Memory B cell (primary cell): ENCODE data around the gene ZNF500.

ENCODE experiments used
- ATAC-seq: fragments of 150-1000 bp; cut with Tn5 transposase; 2 replicates; pipeline ENCODE4 v1.10.0; 2021; ENCODE audit warnings: low read depth, mild to moderate bottlenecking, moderate library complexity
- DNase-seq, 2 donors: peaks; one replicate each; pipeline ENCODE4 v3.0.0; 2022; ENCODE audit warnings: low spot score in 2 of 2
- H3K27ac Mint-ChIP-seq: one replicate; pipeline ENCODE4 v1.8.0; 2022; ENCODE audit warnings: mild to moderate bottlenecking, moderate library complexity, mixed read lengths
- H3K27me3 Mint-ChIP-seq: one replicate; pipeline ENCODE4 v1.8.0; 2022; ENCODE audit warnings: mixed read lengths
- H3K36me3 Mint-ChIP-seq: one replicate; pipeline ENCODE4 v1.8.0; 2022; ENCODE audit warnings: mild to moderate bottlenecking, mixed read lengths
- H3K4me1 Mint-ChIP-seq: one replicate; pipeline ENCODE4 v1.8.0; 2022; ENCODE audit warnings: mixed read lengths
- H3K4me3 Mint-ChIP-seq: one replicate; pipeline ENCODE4 v1.8.0; 2022; ENCODE audit warnings: mild to moderate bottlenecking, moderate library complexity, mixed read lengths
- H3K9me3 Mint-ChIP-seq: one replicate; pipeline ENCODE4 v1.8.0; 2022; ENCODE audit warnings: mixed read lengths

The ZNF500 gene

DNA sequence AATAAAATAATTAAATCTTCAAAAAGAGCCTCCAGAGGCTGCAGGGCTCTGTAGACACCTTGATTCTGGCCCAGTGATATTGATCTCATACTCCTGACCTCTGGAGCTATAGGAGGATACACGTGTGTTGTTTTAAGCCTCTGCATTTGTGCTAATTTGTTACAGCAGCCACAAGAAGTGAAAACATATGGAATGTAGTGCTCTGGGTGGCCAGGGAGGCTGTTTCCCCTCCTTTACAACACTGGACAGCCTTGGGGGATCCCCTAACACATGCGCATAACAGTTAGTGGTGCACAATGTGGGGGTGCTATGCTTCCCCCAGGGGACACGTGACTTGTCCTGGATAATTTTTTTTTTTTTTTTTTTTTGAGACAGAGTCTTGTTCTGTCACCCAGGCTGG is 4.7 kb upstream of the ZNF500 start:
- no peaks in the 10 kb centered on the region for H3K36me3 Mint-ChIP-seq
- no peaks in the 10 kb centered on the region for H3K9me3 Mint-ChIP-seq
- peaks cover 16% of the 10 kb centered on the region for H3K4me1 Mint-ChIP-seq
- no peaks in the 10 kb centered on the region for H3K27me3 Mint-ChIP-seq
- DNase-seq (no peak), ATAC-seq (peak; percentile 19)
- H3K27ac Mint-ChIP-seq: no peak overlapping the region
- H3K4me3 Mint-ChIP-seq: no peak overlapping the region

DNA sequence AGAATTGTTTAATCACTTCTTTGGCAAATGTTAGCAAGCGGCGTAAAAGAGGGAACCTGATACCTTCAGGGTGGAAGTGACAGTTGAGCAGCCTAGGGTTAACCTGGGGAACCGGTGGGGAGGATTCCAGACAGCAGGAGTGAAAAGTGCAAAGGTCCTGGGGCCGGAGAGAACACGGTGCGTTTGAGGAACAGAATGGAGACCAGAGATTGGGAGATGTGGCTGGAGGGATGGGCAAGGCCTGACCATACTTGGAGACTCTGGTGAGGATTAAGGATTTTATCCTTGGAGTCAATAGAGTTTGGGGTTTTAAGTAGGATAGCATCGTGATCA is 2.3 kb upstream of the ZNF500 start:
- Mint-ChIP-seq H3K4me3 (peak overlapping the region; percentile 19), H3K9me3 (no peaks in the 10 kb centered on the region), H3K36me3 (no peaks in the 10 kb centered on the region), H3K4me1 (peaks cover 22% of the 10 kb centered on the region), H3K27me3 (no peaks in the 10 kb centered on the region), H3K27ac (peak overlapping the region; percentile 88)
- ATAC-seq (no peak), DNase-seq (no peak)

DNA sequence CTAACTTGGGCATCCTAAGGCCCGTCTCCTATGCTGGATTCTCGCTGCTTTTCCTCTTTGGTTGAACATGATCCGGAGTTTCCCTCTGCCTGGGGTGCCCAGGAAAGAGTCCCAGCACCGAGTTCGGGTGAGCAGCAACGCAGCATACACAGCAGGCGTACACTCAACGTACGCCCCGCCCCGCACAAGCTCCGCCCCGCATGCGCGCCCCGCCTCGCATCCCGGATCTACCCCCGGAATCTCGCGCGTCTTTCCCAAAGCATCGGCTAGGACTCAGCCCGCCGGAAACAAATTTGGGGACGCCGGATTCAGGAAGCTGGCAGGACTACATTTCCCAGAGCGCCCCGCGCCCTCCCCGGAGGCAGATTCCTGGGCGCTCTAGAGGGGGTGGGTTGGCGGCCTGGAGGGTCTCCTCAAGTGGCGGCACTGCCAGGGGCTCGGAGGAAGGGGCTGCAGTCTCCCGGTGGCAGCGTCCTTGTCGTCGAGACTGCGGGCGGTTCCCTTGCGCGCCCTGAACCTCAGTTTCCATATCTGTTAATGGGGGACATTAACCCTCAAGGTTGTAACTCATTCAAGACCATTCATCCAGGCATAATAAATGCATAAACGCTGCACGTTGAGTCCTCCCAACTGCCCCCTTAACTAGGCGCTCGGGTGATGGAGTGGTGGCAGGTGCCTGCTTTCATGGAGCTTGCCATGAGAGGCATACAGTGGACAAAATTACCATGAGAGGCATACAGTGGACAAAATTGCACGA is 1.8 kb upstream of the ZNF500 start:
- Mint-ChIP-seq H3K4me3 (peak overlapping the region; percentile 94), H3K4me1 (peaks cover 22% of the 10 kb centered on the region), H3K9me3 (no peaks in the 10 kb centered on the region), H3K27ac (peak overlapping the region; percentile 88), H3K27me3 (no peaks in the 10 kb centered on the region), H3K36me3 (no peaks in the 10 kb centered on the region)
- ATAC-seq (peak; percentile 48), DNase-seq (peak; percentile 56 to 57)

DNA sequence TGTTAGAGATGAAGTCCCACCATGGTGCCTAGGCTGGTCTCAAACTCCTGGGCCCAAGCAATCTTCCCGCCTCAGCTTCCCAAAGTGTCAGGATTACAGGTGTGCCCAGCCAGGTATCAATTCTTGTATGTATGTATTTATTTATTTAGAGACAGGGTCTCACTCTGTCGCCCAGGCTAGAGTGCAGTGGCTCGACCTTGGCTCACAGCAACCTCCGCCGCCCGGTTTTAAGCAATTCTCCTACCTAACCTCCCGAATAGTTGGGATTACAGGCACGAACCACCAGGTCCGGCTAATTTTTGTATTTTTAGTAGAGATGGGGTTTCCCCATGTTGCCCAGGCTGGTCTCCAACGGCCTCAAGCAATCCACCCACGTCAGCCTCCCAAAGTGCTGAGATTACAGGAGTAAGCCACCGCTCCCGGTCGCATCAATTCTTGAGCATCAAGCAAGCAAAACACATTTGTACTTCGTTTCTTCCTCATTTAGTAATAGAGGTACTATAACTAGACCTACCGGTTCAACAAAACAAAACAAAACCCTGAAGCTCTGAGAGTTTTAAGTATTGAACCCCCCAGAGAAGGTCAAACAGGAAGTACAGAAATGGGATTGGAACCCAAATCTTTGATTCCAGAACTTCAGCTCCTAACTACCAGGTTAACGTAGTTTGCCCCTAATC is 1.0 kb upstream of the ZNF500 start:
- H3K27me3 Mint-ChIP-seq: no peaks in the 10 kb centered on the region
- peak overlapping the region; percentile 88 for H3K27ac Mint-ChIP-seq
- peaks cover 25% of the 10 kb centered on the region for H3K4me1 Mint-ChIP-seq
- ATAC-seq (peak; percentile 14), DNase-seq (no peak)
- H3K36me3 Mint-ChIP-seq: no peaks in the 10 kb centered on the region
- peak overlapping the region; percentile 94 for H3K4me3 Mint-ChIP-seq
- no peaks in the 10 kb centered on the region for H3K9me3 Mint-ChIP-seq

DNA sequence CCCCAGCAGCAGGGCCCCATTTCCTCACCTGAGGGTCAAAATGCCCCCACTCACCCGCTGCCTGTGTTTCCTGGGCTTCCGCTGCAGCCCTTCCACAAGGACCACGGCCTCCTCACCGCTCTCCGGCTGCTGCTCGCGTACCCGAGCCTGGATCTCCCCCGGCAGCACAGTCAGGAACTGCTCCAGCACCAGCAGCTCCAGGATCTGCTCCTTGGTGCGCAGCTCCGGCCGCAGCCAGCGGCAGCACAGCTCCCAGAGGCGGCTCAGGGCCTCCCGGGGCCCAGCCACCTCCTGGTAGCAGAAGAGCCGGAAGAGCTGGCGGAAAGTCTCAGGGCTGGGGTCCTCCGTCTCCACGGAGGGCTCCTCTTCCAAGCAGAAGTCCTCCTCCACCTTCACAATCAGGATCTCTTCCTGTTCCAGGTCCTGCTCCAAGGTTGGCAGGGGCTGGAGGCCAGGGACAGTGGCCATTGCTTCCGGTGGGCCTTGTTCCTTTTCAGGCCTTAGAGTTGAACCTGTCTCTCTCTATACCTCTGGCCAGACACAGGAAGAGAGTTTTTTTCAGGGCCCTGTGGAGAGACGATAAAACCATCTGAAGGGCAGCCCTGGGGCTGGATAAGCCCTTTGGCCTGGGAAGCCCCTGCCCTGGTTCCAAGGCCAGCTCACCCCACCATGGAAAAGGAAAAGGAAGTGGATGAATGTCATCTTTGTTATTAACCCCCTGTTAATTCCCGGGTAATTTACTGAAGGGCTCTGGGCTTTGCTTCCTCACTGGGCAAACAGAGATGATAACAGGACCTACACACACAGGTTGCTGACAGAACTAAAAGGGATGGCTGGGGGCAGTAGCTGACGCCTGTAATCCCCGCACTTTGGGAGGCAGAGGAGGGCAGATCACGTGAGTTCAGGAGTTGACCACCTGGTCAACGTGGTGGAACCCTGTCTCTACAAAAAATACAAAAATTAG is 1.2 kb downstream of the ZNF500 start:
- H3K4me3 Mint-ChIP-seq: peak overlapping the region; percentile 87
- peak overlapping the region; percentile 65 for H3K27ac Mint-ChIP-seq
- H3K27me3 Mint-ChIP-seq: no peaks in the 10 kb centered on the region
- H3K9me3 Mint-ChIP-seq: no peaks in the 10 kb centered on the region
- H3K4me1 Mint-ChIP-seq: peaks cover 28% of the 10 kb centered on the region
- ATAC-seq (no peak), DNase-seq (no peak)
- H3K36me3 Mint-ChIP-seq: peaks cover 6% of the 10 kb centered on the region

DNA sequence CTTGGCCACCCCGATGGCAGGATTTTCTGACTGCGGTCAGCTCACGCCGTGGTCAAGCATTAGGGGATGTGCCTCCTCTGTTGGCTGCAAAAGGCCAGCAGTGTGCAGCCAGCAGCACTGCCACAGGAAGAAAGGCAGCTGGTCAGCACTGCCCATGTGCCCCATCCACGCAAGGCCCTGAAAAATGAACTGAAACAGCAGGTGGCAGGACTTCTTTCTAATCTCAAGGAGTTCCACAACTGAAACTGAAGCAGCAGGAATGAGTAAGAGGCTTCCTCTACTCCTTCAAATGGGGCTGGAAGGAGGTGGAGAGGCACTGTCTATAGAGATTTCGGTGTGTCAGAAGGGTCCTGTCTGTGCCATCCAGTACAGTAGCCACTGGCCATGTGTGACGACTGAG is 3.2 kb downstream of the ZNF500 start:
- ATAC-seq: no peak
- no peak overlapping the region for H3K4me3 Mint-ChIP-seq

DNA sequence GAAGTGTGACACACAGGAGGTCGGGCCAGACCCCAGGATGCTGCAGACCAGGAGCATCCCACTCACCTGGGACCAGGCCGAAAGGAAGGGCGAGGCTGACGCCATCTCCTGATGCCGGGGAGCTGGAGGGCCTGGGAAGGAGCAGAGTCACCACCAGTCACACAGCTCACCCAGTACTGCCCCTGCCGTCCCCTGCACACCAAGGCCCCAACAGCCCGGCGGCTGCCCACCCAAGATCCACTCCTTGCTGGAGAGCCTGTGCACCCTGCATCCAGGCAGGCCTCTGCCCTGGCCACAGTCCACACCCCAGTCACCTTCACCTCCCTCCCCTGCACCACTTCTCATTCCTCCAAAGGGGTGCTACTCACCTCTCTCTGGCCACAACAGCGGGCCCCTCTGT is 4.8 kb downstream of the ZNF500 start:
- no peaks in the 10 kb centered on the region for H3K9me3 Mint-ChIP-seq
- no peaks in the 10 kb centered on the region for H3K27me3 Mint-ChIP-seq
- ATAC-seq (no peak), DNase-seq (no peak)
- peaks cover 13% of the 10 kb centered on the region for H3K4me1 Mint-ChIP-seq
- H3K36me3 Mint-ChIP-seq: peaks cover 18% of the 10 kb centered on the region
- no peak overlapping the region for H3K27ac Mint-ChIP-seq
- H3K4me3 Mint-ChIP-seq: no peak overlapping the region

More for the DNA sequence above, 3.2 kb downstream of the ZNF500 start:
- H3K27ac Mint-ChIP-seq: no peak overlapping the region
- no peak for DNase-seq
- H3K9me3 Mint-ChIP-seq: no peaks in the 10 kb centered on the region
- peaks cover 20% of the 10 kb centered on the region for H3K4me1 Mint-ChIP-seq
- H3K27me3 Mint-ChIP-seq: no peaks in the 10 kb centered on the region
- peaks cover 13% of the 10 kb centered on the region for H3K36me3 Mint-ChIP-seq

DNA sequence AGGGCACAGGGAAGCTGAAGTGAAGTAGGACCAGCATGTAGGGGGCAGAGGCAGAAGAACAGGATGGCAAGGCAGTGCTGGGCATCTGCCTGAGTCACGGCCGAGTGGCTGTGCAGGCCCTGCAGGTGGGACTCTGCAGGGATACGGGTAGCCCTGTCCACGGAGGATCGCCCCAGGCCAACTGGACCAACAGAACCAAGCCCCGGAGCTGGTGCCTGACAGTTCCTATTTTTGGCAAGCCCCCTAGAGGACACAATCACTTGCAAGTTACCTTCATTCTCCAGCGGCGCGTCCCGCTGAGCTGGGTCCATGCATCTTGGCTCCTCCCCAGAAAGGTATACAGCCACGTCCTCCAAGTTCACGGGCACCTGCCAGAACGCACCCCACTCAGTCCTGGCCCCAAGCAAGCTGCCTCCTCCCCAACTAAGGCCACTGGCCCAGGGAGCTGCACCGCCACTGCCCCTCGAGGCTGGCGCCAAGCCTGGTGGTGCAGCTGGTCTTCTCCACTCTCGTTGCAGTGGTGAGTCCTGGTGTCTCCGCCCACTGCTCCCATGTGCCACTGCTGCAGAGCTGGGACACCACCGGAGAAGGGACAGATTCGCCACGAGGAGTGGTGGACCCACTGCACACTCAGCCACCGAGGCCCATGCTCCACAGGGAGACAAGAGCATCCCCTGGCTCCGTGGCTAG is 6.6 kb downstream of the ZNF500 start:
- Mint-ChIP-seq H3K27ac (no peak overlapping the region), H3K9me3 (peaks cover 3% of the 10 kb centered on the region), H3K27me3 (no peaks in the 10 kb centered on the region), H3K36me3 (peaks cover 26% of the 10 kb centered on the region), H3K4me3 (no peak overlapping the region), H3K4me1 (peaks cover 6% of the 10 kb centered on the region)
- no peak for ATAC-seq
- no peak for DNase-seq

DNA sequence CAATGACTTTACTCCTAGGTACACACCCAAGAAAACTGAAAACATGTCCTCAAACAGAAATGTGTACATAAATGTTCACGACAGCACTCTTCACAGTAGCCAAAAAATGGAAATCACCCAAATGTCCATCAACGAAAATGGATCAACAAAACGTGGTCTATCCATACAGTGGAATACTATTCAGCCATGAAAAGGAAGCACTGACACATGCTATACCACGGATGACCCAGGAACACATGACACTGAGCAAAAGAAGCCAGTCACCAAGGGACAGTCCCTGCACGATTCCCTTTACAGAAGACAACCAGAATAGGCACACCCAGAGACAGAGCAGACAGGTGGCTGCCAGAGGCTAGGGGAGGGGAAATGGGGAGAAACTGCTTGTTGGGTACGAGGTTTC is 11.3 kb downstream of the ZNF500 start:
- no peak for ATAC-seq
- H3K4me3 Mint-ChIP-seq: no peak overlapping the region
- no peak for DNase-seq
- H3K4me1 Mint-ChIP-seq: no peaks in the 10 kb centered on the region
- H3K27ac Mint-ChIP-seq: no peak overlapping the region
- H3K27me3 Mint-ChIP-seq: no peaks in the 10 kb centered on the region
- H3K36me3 Mint-ChIP-seq: peaks cover 24% of the 10 kb centered on the region
- H3K9me3 Mint-ChIP-seq: peaks cover 3% of the 10 kb centered on the region

DNA sequence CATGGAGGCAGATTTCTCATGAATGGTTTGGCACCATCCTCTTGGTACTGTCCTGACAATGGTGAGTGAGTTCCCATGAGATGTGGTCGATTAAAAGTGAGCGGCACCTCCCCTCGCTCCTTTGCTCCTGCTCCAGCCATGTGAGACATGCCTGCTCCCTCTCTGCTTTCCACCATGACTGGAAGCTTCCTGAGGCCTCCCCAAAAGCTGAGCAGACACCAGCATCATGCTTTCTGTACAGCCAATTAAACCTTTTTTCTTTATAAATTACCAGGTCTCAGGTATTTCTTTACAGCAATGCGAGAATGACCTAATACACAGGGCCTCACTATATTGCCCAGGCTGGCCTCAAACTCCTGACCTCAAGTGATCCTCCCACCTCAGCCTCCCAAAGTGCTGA is 12.1 kb downstream of the ZNF500 start:
- no peak for ATAC-seq
- no peak for DNase-seq
- Mint-ChIP-seq H3K4me3 (no peak overlapping the region), H3K9me3 (peaks cover 3% of the 10 kb centered on the region), H3K27ac (no peak overlapping the region), H3K27me3 (no peaks in the 10 kb centered on the region), H3K36me3 (peaks cover 20% of the 10 kb centered on the region), H3K4me1 (no peaks in the 10 kb centered on the region)

DNA sequence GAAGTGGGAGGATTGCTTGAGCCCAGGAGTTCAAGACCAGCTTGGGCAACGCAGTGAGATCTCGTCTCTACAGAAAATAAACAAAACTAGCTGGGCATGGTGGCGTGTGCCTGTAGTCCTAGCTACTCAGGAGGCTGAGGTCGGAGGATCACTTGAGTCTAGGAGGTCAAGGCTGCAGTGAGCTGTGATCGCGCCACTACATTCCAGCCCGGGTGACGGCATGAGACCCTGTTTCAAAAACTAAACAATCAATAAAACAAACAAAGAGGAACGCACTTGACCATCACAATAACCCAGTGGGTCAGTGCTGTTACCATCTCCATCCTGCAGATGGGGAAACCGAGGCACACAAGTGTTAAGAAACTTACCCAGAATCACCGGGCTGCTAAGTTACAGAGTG is 13.7 kb downstream of the ZNF500 start:
- Mint-ChIP-seq H3K27me3 (no peaks in the 10 kb centered on the region), H3K36me3 (peaks cover 14% of the 10 kb centered on the region), H3K4me1 (no peaks in the 10 kb centered on the region), H3K4me3 (no peak overlapping the region), H3K27ac (no peak overlapping the region), H3K9me3 (peaks cover 3% of the 10 kb centered on the region)
- ATAC-seq (no peak), DNase-seq (no peak)

DNA sequence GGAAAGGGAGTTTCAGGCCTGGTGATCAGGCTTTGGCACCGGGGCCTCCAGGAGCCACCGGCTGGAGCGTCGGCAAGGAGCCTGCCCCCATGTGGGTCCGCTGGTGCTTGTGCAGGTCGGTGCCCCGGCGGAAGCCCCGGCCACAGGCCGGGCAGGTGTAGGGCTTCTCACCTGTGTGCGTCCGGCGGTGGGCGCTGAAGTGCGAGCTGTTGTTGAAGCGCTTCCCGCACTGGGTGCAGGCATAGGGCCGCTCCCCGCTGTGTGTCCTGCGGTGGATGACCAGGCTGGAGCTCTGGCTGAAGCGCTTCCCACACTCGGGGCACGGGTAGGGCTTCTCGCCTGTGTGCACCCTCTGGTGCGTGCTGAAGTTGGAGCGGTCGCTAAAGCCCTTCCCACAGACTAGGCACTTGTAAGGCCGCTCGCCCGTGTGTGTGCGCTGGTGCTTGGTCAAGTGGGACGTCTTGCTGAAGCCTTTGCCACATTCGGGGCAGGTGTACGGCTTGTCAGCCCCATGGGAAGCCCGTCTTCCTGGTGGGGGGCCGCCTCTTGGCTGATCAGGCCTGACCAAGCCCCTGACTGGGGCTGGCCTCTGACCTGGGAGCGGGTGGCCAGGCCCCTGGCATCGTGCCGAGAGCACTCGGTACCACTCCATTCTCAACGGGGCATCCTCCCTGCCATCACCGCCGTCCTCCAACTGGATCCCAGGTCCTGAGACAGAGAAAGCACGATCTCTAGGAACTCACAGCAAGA is 14.4 kb downstream of the ZNF500 start:
- H3K27ac Mint-ChIP-seq: no peak overlapping the region
- no peak overlapping the region for H3K4me3 Mint-ChIP-seq
- ATAC-seq (no peak), DNase-seq (no peak)
- H3K4me1 Mint-ChIP-seq: peaks cover 4% of the 10 kb centered on the region
- H3K27me3 Mint-ChIP-seq: no peaks in the 10 kb centered on the region
- peaks cover 3% of the 10 kb centered on the region for H3K9me3 Mint-ChIP-seq
- peaks cover 14% of the 10 kb centered on the region for H3K36me3 Mint-ChIP-seq

DNA sequence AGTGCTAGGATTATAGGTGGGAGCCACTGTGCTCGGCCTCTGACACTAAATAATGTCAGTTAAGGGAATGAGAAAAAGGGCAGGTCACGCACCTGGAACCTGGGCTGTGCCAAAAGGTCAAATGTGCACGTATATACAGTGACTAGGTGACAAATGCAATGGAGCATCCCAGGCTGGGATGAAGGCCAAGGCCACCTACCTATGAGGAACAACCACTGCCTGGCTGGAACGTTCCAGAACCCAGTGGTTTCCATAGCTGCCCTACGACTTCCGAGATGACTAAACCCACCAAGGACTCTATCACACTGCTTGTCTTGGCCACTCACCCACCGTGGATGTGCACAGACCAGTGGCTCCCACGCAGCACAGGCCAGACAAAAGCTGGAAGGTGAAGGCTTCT is 16.1 kb downstream of the ZNF500 start:
- Mint-ChIP-seq H3K27ac (no peak overlapping the region), H3K9me3 (peaks cover 3% of the 10 kb centered on the region), H3K27me3 (no peaks in the 10 kb centered on the region), H3K4me1 (peaks cover 5% of the 10 kb centered on the region), H3K4me3 (no peak overlapping the region), H3K36me3 (peaks cover 10% of the 10 kb centered on the region)
- ATAC-seq: no peak
- no peak for DNase-seq
